GM23338 (cell line): ENCODE results near the gene LARGE1. TPM values are rescaled to one million over a fixed set of nuclear protein-coding genes. Genes with fewer than 3 reads are reported as not detected.

Source experiments
- ATAC-seq: fragments of 200-7000 bp; cut with Tn5 transposase; 3 replicates; pipeline ENCODE4 v1.9.1; 2020
- DNase-seq: peaks from one replicate; pipeline ENCODE4 v3.0.0-alpha.2; 2015; ENCODE audit warnings: low spot score
- H2AFZ ChIP-seq: fragments of 200-600 bp; sonication (generic); 2 replicates; pipeline ENCODE4 v1.8.0; 2016; ENCODE audit warnings: antibody characterized with exemption, mild to moderate bottlenecking, moderate library complexity
- H3F3A ChIP-seq: fragments of 200-600 bp; sonication (generic); replicated peaks from 2 replicates; pipeline ENCODE4 v1.8.0; 2017; ENCODE audit warnings: antibody characterized with exemption, mixed run types, low read depth
- H3K27ac ChIP-seq: fragments of 200-600 bp; sonication (generic); 2 replicates; pipeline ENCODE4 v1.6.1; 2016; ENCODE audit warnings: low read depth
- H3K27me3 ChIP-seq: fragments of 200-600 bp; sonication (generic); 2 replicates; pipeline ENCODE4 v1.8.0; 2016; ENCODE audit warnings: mild to moderate bottlenecking, mixed run types, moderate library complexity; ENCODE audit not compliant: insufficient read depth
- H3K36me3 ChIP-seq: fragments of 200-600 bp; sonication (generic); 2 replicates; pipeline ENCODE4 v1.8.0; 2016; ENCODE audit warnings: mild to moderate bottlenecking; ENCODE audit not compliant: insufficient read depth
- H3K4me1 ChIP-seq: fragments of 200-600 bp; sonication (generic); 2 replicates; pipeline ENCODE4 v1.8.0; 2016; ENCODE audit warnings: mild to moderate bottlenecking, moderate library complexity; ENCODE audit not compliant: insufficient read depth
- H3K4me2 ChIP-seq: fragments of 200-600 bp; sonication (generic); 2 replicates; pipeline ENCODE4 v1.7.1; 2017; ENCODE audit warnings: mixed run types
- H3K4me3 ChIP-seq: fragments of 200-600 bp; sonication (generic); 2 replicates; pipeline ENCODE4 v1.6.1; 2016; ENCODE audit warnings: mixed run types
- H3K79me2 ChIP-seq: fragments of 200-600 bp; sonication (generic); replicated peaks from 2 replicates; pipeline ENCODE4 v1.8.0; 2017; ENCODE audit warnings: mild to moderate bottlenecking; ENCODE audit not compliant: insufficient read depth
- H3K9me2 ChIP-seq: fragments of 200-600 bp; sonication (generic); 2 replicates; pipeline ENCODE4 v1.8.0; 2017; ENCODE audit not compliant: insufficient read depth
- H4K20me1 ChIP-seq: fragments of 200-600 bp; sonication (generic); replicated peaks from 2 replicates; pipeline ENCODE4 v1.8.0; 2017; ENCODE audit warnings: mild to moderate bottlenecking; ENCODE audit not compliant: insufficient read depth
- H3K27ac Mint-ChIP-seq: 2 replicates; pipeline ENCODE4 v1.8.0; 2020; ENCODE audit warnings: inconsistent platforms, mild to moderate bottlenecking, moderate library complexity, mixed read lengths
- H3K27me3 Mint-ChIP-seq: 3 replicates; pipeline ENCODE4 v1.8.0; 2022; ENCODE audit warnings: low read depth, mild to moderate bottlenecking, moderate library complexity, mixed read lengths, inconsistent platforms; ENCODE audit not compliant: insufficient read depth, poor library complexity
- H3K36me3 Mint-ChIP-seq: 3 replicates; pipeline ENCODE4 v1.8.0; 2021; ENCODE audit warnings: low read depth, mild to moderate bottlenecking, inconsistent platforms, moderate library complexity, mixed read lengths
- H3K4me1 Mint-ChIP-seq: 3 replicates; pipeline ENCODE4 v1.8.0; 2020; ENCODE audit warnings: mild to moderate bottlenecking, inconsistent platforms, mixed read lengths
- H3K4me3 Mint-ChIP-seq: 3 replicates; pipeline ENCODE4 v1.8.0; 2021; ENCODE audit warnings: moderate library complexity, mild to moderate bottlenecking, inconsistent platforms, mixed read lengths
- H3K9me3 Mint-ChIP-seq: 3 replicates; pipeline ENCODE4 v1.8.0; 2020; ENCODE audit warnings: moderate library complexity, mild to moderate bottlenecking, inconsistent platforms, mixed read lengths
- CTCF ChIP-seq, 2 experiments: fragments of 200-600 bp in 1 of 2; sonication (generic) in 1 of 2; conservative IDR thresholded peaks; 2 replicates each; pipeline versions ENCODE4 v1.5.1 to v1.6.1; 2016 to 2017; ENCODE audit warnings: antibody characterized with exemption in 2 of 2, low read depth in 2 of 2, mild to moderate bottlenecking in 2 of 2, moderate library complexity in 1 of 2
- NANOG ChIP-seq: IDR thresholded peaks from 2 replicates; pipeline ENCODE4 v1.6.1; 2016; ENCODE audit warnings: antibody characterized with exemption, borderline replicate concordance
- REST ChIP-seq: IDR thresholded peaks from one replicate; pipeline ENCODE4 v1.6.1; 2018; ENCODE audit warnings: antibody characterized with exemption; ENCODE audit not compliant: unreplicated experiment
- polyA plus RNA-seq: library from polyadenylated mRNA; unstranded; fragments of >200 nt; fragmentation: Nextera tagmentation; extraction: Ambion mirVana; gene quantifications from 2 replicates; pipeline ENCODE4 v1.2.1, GENCODE V29; 2016
- total RNA-seq: library from RNA; depleted of rRNA; stranded (reverse); fragments of >200 nt; shearing (Covaris generic); gene quantifications from 2 replicates; pipeline ENCODE4 v1.2.3, GENCODE V29; 2014
- TF ChIP-seq, protein P1 (sequence below): fragments of 250-450 bp; sonication (Bioruptor Pico); IDR thresholded peaks from 2 replicates; pipeline ENCODE4 v1.5.0; 2020; ENCODE audit warnings: mild to moderate bottlenecking, moderate library complexity

LARGE1 gene
- total and polyA plus RNA-seq, 2 experiments from 2014 or later = 12.8 to 75.6 TPM

DNA sequence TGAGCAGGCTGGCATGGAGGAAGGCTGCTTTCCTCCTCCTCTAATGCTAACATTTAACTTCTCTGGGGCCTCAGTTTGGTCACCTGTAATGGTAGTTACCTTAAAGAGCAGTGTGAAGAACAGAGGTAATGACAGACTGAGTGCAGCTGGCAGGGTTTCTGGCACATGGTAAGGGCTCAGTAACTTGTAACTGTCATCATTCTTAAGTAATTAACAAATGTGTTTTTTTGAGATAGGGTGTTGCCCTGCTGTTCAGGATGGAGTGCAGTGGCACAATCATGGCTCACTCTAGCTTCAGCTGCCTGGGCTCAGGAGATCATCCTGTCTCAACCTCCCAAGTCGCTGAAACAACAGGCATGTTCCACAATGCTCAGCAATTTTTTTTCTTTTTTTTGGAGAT, 620.1 kb downstream of the LARGE1 start (continued):
- TF ChIP-seq, protein P1, sequence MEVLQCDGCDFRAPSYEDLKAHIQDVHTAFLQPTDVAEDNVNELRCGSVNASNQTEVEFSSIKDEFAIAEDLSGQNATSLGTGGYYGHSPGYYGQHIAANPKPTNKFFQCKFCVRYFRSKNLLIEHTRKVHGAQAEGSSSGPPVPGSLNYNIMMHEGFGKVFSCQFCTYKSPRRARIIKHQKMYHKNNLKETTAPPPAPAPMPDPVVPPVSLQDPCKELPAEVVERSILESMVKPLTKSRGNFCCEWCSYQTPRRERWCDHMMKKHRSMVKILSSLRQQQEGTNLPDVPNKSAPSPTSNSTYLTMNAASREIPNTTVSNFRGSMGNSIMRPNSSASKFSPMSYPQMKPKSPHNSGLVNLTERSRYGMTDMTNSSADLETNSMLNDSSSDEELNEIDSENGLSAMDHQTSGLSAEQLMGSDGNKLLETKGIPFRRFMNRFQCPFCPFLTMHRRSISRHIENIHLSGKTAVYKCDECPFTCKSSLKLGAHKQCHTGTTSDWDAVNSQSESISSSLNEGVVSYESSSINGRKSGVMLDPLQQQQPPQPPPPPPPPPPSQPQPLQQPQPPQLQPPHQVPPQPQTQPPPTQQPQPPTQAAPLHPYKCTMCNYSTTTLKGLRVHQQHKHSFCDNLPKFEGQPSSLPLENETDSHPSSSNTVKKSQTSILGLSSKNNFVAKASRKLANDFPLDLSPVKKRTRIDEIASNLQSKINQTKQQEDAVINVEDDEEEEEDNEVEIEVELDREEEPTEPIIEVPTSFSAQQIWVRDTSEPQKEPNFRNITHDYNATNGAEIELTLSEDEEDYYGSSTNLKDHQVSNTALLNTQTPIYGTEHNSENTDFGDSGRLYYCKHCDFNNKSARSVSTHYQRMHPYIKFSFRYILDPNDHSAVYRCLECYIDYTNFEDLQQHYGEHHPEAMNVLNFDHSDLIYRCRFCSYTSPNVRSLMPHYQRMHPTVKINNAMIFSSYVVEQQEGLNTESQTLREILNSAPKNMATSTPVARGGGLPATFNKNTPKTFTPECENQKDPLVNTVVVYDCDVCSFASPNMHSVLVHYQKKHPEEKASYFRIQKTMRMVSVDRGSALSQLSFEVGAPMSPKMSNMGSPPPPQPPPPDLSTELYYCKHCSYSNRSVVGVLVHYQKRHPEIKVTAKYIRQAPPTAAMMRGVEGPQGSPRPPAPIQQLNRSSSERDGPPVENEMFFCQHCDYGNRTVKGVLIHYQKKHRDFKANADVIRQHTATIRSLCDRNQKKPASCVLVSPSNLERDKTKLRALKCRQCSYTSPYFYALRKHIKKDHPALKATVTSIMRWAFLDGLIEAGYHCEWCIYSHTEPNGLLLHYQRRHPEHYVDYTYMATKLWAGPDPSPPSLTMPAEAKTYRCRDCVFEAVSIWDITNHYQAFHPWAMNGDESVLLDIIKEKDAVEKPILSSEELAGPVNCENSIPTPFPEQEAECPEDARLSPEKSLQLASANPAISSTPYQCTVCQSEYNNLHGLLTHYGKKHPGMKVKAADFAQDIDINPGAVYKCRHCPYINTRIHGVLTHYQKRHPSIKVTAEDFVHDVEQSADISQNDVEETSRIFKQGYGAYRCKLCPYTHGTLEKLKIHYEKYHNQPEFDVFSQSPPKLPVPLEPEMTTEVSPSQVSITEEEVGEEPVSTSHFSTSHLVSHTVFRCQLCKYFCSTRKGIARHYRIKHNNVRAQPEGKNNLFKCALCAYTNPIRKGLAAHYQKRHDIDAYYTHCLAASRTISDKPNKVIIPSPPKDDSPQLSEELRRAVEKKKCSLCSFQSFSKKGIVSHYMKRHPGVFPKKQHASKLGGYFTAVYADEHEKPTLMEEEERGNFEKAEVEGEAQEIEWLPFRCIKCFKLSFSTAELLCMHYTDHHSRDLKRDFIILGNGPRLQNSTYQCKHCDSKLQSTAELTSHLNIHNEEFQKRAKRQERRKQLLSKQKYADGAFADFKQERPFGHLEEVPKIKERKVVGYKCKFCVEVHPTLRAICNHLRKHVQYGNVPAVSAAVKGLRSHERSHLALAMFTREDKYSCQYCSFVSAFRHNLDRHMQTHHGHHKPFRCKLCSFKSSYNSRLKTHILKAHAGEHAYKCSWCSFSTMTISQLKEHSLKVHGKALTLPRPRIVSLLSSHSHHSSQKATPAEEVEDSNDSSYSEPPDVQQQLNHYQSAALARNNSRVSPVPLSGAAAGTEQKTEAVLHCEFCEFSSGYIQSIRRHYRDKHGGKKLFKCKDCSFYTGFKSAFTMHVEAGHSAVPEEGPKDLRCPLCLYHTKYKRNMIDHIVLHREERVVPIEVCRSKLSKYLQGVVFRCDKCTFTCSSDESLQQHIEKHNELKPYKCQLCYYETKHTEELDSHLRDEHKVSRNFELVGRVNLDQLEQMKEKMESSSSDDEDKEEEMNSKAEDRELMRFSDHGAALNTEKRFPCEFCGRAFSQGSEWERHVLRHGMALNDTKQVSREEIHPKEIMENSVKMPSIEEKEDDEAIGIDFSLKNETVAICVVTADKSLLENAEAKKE (CRISPR knock-in tag) = no peak
- TF ChIP-seq REST = no peak

DNA sequence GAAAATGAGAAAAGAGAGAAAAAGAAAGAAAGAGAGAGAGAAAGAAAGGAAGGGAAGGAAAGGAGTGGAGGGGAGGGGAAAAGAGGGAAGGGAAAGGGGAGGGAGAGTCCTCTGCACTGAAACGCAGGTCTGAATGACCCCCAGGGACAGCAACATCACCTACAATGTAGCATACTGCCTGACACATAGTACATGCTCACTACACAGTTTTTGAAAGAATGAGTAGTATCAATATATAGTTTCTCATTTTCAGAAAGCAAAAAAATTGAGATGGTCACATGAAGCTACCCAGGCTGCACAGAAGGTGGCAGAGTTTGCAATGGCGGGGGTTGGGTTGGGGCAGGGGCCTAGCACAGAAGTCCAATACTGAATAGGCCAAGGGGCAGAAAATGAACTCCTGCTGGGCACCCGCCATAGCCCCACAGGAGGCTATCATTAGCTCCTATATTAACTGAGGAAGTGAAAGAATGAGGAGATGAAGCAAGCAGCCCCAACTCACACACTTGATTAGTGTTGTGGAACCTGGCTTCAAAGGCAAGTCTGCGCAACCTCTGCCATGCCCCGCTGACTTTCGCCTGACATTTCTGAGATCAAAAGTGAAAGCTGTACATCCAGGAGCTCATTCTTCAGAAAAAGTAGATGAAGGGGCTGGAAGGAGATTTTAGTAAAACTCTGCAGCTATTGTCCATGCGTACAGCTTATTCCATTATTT, 620.9 kb downstream of the LARGE1 start:
- peaks cover 13% of the 10 kb centered on the region for H3K36me3 Mint-ChIP-seq
- H3K4me3 ChIP-seq = no peak overlapping the region
- H3F3A ChIP-seq = no peaks in the 10 kb centered on the region
- H3K27ac Mint-ChIP-seq = no peak overlapping the region
- H4K20me1 ChIP-seq = no peaks in the 10 kb centered on the region; the same call in none of the 2 replicates
- TF ChIP-seq CTCF (conservative IDR thresholded peaks at IDR 0.05; ENCODE audit: low read depth in 2 of 2) (0 out of 4 replicates have a peak, but pooled peaks of 1 of the 2 experiments have one; percentile 8), NANOG (no peak)
- H3K4me2 ChIP-seq = no peak overlapping the region
- H3K9me3 Mint-ChIP-seq = no peaks in the 10 kb centered on the region
- H3K4me1 Mint-ChIP-seq = peaks cover 9% of the 10 kb centered on the region
- no peaks in the 10 kb centered on the region for H3K27me3 ChIP-seq
- DNase-seq (no peak), ATAC-seq (no peak)
- H3K36me3 ChIP-seq = no peaks in the 10 kb centered on the region
- H3K27me3 Mint-ChIP-seq = peaks cover 4% of the 10 kb centered on the region
- no peak overlapping the region for H3K4me3 Mint-ChIP-seq
- no peak overlapping the region for H2AFZ ChIP-seq
- H3K4me1 ChIP-seq = no peaks in the 10 kb centered on the region
- no peaks in the 10 kb centered on the region for H3K79me2 ChIP-seq
- no peaks in the 10 kb centered on the region for H3K9me2 ChIP-seq
- no peak overlapping the region for H3K27ac ChIP-seq
